GM20000 (cell line): ENCODE data around the gene TAS2R5.

Source experiments
- DNase-seq: peaks from one replicate; pipeline ENCODE4 v3.0.0; 2012; ENCODE audit warnings: low spot score
- CTCF ChIP-seq: IDR thresholded peaks from 2 replicates; pipeline ENCODE4 v1.5.1; 2012; ENCODE audit warnings: mild to moderate bottlenecking, control low read depth; ENCODE audit errors: extremely low read depth, missing control alignments

Gene TAS2R5

GRCh38 chr7:141839256-141839655 is 49.2 kb downstream of the TAS2R5 start:
- no peak for DNase-seq
- no peak for TF ChIP-seq CTCF

GRCh38 chr7:141840708-141841107 is 50.7 kb downstream of the TAS2R5 start:
- no peak for DNase-seq
- no peak for TF ChIP-seq CTCF
